HepG2 (cell line): ENCODE data around the gene FGGY. TPM values are rescaled to one million over a fixed set of nuclear protein-coding genes. Genes with fewer than 3 reads are reported as not detected.

Experiments used
- ARID5B ChIP-seq: IDR thresholded peaks from 2 replicates; pipeline ENCODE4 v1.4.0; 2020; ENCODE audit warnings: mild to moderate bottlenecking, missing genetic modification reagents
- CBFB ChIP-seq: sonication (generic); formaldehyde crosslinking; IDR thresholded peaks from 2 replicates; pipeline ENCODE4 v1.4.0; 2020; ENCODE audit warnings: missing genetic modification reagents
- CHD4 ChIP-seq: fragments of 200-600 bp; sonication (generic); IDR thresholded peaks from 2 replicates; pipeline ENCODE4 v1.7.0; 2017; ENCODE audit warnings: mild to moderate bottlenecking, low read length, borderline replicate concordance
- CREB1 ChIP-seq, 2 experiments: fragments of 450-650 bp in 1 of 2; IDR thresholded peaks; 2 replicates each; pipeline ENCODE4 v1.6.1; 2016 to 2017; ENCODE audit warnings: control low read depth in 1 of 2, mild to moderate bottlenecking in 1 of 2, missing compliant biosample characterization in 1 of 2, missing genetic modification characterization in 1 of 2
- EP300 ChIP-seq, 3 experiments: sonication (generic) in 1 of 3; formaldehyde crosslinking in 1 of 3; IDR thresholded peaks; 2 replicates each; pipeline versions ENCODE4 v1.5.1 to v1.6.1; 2011 to 2020; ENCODE audit warnings: low read depth in 2 of 3, low read length in 2 of 3, borderline replicate concordance in 1 of 3, improper control_type of control experiment in 1 of 3, mild to moderate bottlenecking in 1 of 3, missing genetic modification reagents in 1 of 3, moderate library complexity in 1 of 3
- FOXC1 ChIP-seq: sonication (generic); formaldehyde crosslinking; IDR thresholded peaks from 2 replicates; pipeline ENCODE4 v1.8.0; 2022; ENCODE audit warnings: mild to moderate bottlenecking, missing genetic modification reagents, borderline replicate concordance
- KAT2B ChIP-seq: fragments of 150-350 bp; IDR thresholded peaks from 2 replicates; pipeline ENCODE4 v1.6.1; 2014; ENCODE audit warnings: low read depth, low read length, borderline replicate concordance
- MAX ChIP-seq: IDR thresholded peaks from 2 replicates; pipeline ENCODE4 v1.6.1; 2012; ENCODE audit warnings: inconsistent platforms
- PRMT3 ChIP-seq: sonication (generic); formaldehyde crosslinking; IDR thresholded peaks from 2 replicates; pipeline ENCODE4 v1.8.1; 2022; ENCODE audit warnings: low read depth, mild to moderate bottlenecking, moderate library complexity, missing genetic modification reagents, borderline replicate concordance
- SAP130 ChIP-seq: IDR thresholded peaks from 2 replicates; pipeline ENCODE4 v1.6.1; 2016; ENCODE audit warnings: low read depth
- SNAPC5 ChIP-seq: sonication (generic); formaldehyde crosslinking; IDR thresholded peaks from 2 replicates; pipeline ENCODE4 v1.8.1; 2023; ENCODE audit warnings: mild to moderate bottlenecking, missing genetic modification reagents, borderline replicate concordance
- SOX13 ChIP-seq, 3 experiments: fragments of 450-650 bp in 1 of 3; sonication (generic) in 1 of 3; formaldehyde crosslinking in 1 of 3; IDR thresholded peaks in 2 of 3; conservative IDR thresholded peaks in 1 of 3; 2 replicates each; pipeline versions ENCODE4 v1.5.0 to v1.6.1; 2016 to 2020; ENCODE audit warnings: antibody characterized with exemption in 1 of 3, mild to moderate bottlenecking in 1 of 3, missing compliant biosample characterization in 1 of 3, missing genetic modification reagents in 1 of 3, moderate library complexity in 1 of 3
- TARDBP ChIP-seq: sonication (generic); formaldehyde crosslinking; IDR thresholded peaks from 2 replicates; pipeline ENCODE4 v1.8.0; 2022; ENCODE audit warnings: mild to moderate bottlenecking, missing genetic modification reagents
- TBX2 ChIP-seq: sonication (generic); formaldehyde crosslinking; IDR thresholded peaks from 2 replicates; pipeline ENCODE4 v1.5.0; 2020; ENCODE audit warnings: missing genetic modification reagents, mild to moderate bottlenecking, borderline replicate concordance
- ZFP37 ChIP-seq: sonication (generic); formaldehyde crosslinking; IDR thresholded peaks from 2 replicates; pipeline ENCODE4 v1.4.0; 2020; ENCODE audit warnings: missing genetic modification reagents, borderline replicate concordance
- ZNF264 ChIP-seq: sonication (generic); formaldehyde crosslinking; IDR thresholded peaks from 2 replicates; pipeline ENCODE4 v1.4.0; 2020; ENCODE audit warnings: missing genetic modification reagents
- ZNF296 ChIP-seq: sonication (generic); formaldehyde crosslinking; conservative IDR thresholded peaks from 2 replicates; pipeline ENCODE4 v1.5.0; 2020; ENCODE audit warnings: mild to moderate bottlenecking, missing genetic modification reagents
- ZNF501 ChIP-seq: sonication (generic); formaldehyde crosslinking; IDR thresholded peaks from 2 replicates; pipeline ENCODE4 v1.5.1; 2020; ENCODE audit warnings: mild to moderate bottlenecking, moderate library complexity, missing genetic modification reagents
- ZNF512B ChIP-seq: sonication (generic); formaldehyde crosslinking; IDR thresholded peaks from 2 replicates; pipeline ENCODE4 v1.5.1; 2020; ENCODE audit warnings: missing genetic modification reagents, mild to moderate bottlenecking, borderline replicate concordance
- ZNF589 ChIP-seq: sonication (generic); formaldehyde crosslinking; conservative IDR thresholded peaks from 2 replicates; pipeline ENCODE4 v1.8.0; 2022; ENCODE audit warnings: mild to moderate bottlenecking, moderate library complexity, missing genetic modification reagents
- ZNF605 ChIP-seq: sonication (generic); formaldehyde crosslinking; IDR thresholded peaks from 2 replicates; pipeline ENCODE4 v1.8.0; 2022; ENCODE audit warnings: mild to moderate bottlenecking, missing genetic modification reagents
- polyA plus RNA-seq, 8 experiments: library from polyadenylated mRNA; depleted of rRNA in 3 of 8; stranded (reverse) in 7 of 8; unstranded in 1 of 8; fragments of >200 nt; fragmentation: Illumina TruSeq in 4 of 8; extraction: Trizol in 4 of 8; gene quantifications; 2 replicates each; pipeline versions ENCODE4 v1.2.1 to v1.2.3, GENCODE V29; 2011 to 2016; ENCODE audit warnings: low read depth in 4 of 8, missing spikeins in 1 of 8, mixed read lengths in 1 of 8; ENCODE audit not compliant: insufficient read depth in 1 of 8
- total RNA-seq, 5 experiments: library from RNA; depleted of rRNA; stranded (reverse); fragments of >200 nt; fragmentation: Illumina TruSeq; extraction: Trizol; gene quantifications; 2 replicates each; pipeline ENCODE4 v1.2.3, GENCODE V29; 2016; ENCODE audit warnings: low read depth in 1 of 5

The FGGY gene
- total and polyA plus RNA-seq, 2 of the 13 experiments (the other 11 are each of a cell fraction or from before 2014, with no cell fraction given), result 15.7 to 27.5 TPM

GRCh38 chr1:59669752-59670312 is 372.9 kb downstream of the FGGY start (continued):
- TF ChIP-seq TBX2 (CRISPR knock-in tag), result peak; percentile 84; the same call in 1 of the 2 replicates
- no peak for TF ChIP-seq ZNF589 (CRISPR knock-in tag)
- TF ChIP-seq SOX13 (IDR thresholded peaks at IDR 0.05), result 0 out of 2 replicates have a peak, but pooled peaks have one; percentile 2
- peak in 1 of 2 experiments; percentile 89; a peak in 2 of 4 replicates for TF ChIP-seq SOX13 (CRISPR knock-in tag; conservative IDR thresholded peaks at IDR 0.05 in 1 of 2, IDR thresholded peaks at IDR 0.05 in 1 of 2)
- TF ChIP-seq SNAPC5 (CRISPR knock-in tag), result no peak
- TF ChIP-seq PRMT3 (CRISPR knock-in tag), result no peak
- peak; percentile 38; the same call in 1 of the 2 replicates for TF ChIP-seq SAP130
- TF ChIP-seq CHD4, result peak; percentile 20; the same call in 1 of the 2 replicates
- peak; percentile 23; the same call in 1 of the 2 replicates for TF ChIP-seq MAX
- TF ChIP-seq ZNF605 (CRISPR knock-in tag), result no peak
- TF ChIP-seq CBFB (CRISPR knock-in tag), result 0 out of 2 replicates have a peak, but pooled peaks have one; percentile 7
- 0 out of 2 replicates have a peak, but pooled peaks have one; percentile 41 for TF ChIP-seq ZNF501 (CRISPR knock-in tag)
- TF ChIP-seq ARID5B (CRISPR knock-in tag), result peak; percentile 58; the same call in 1 of the 2 replicates
- TF ChIP-seq ZNF512B (CRISPR knock-in tag), result no peak
- TF ChIP-seq ZNF264, result peak; percentile 62; the same call in 1 of the 2 replicates
- no peak for TF ChIP-seq KAT2B
- TF ChIP-seq FOXC1 (CRISPR knock-in tag), result no peak
- no peak for TF ChIP-seq ZNF296 (CRISPR knock-in tag)
- no peak for TF ChIP-seq ZFP37
- peak in 1 of 2 experiments; percentile 78; a peak in 2 of 4 replicates for TF ChIP-seq EP300 (IDR thresholded peaks at IDR 0.05; ENCODE audit: low read depth in 2 of 2, low read length in 2 of 2)
- TF ChIP-seq EP300 (CRISPR knock-in tag; IDR thresholded peaks at IDR 0.05; ENCODE audit: borderline replicate concordance), result no peak; the same call in 1 of the 2 replicates
- peak; percentile 56; the same call in 1 of the 2 replicates for TF ChIP-seq TARDBP (CRISPR knock-in tag)
- no peak for TF ChIP-seq CREB1 (IDR thresholded peaks at IDR 0.05)
- TF ChIP-seq CREB1 (CRISPR knock-in tag; IDR thresholded peaks at IDR 0.05), result peak; percentile 24
